ENCODE measurements around the gene SMCO4.

SMCO4 gene

DNA sequence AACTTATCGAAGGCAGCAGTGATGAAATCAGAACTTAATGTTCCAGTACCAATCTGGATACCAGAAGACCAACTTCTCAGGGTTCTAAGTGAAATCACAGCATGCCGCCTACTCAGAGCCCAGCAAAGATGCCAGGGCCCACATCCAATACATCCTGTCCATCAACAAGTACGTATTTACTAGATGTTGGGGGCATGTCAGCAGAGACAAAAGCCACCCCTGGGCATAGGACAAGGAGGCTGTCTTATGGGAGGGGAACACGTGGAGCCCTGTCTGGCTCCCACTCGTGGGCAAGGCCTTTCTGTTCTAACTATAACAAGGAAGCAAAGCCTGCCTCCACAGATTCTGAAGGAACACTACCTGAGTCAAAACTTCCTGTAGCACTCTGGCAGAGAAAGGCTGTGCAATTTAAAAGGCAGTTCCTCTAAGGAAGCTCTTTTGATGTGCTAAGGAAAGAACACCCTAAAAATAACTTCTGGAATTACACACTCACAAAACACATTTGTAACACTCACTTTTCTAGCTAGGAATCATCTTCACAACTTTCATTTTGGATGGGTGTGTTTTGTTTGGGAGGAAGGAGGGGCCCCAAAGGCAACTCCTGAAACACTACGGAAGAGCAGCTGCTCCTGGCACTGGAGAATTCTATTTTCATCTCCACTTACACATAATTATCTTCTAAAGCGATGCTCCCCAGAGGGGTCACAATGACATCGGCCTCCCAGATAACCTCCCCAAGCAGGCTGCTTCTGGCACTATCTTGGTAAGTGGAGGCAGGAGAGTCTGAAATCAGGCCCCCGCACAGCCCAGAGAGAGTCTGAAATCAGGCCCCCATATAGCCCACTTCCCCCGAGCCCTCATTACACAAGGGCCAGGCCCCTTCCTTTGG is 14.2 kb downstream of the SMCO4 start:
- no peak for DNase-seq (ENCODE audit: low read depth)

DNA sequence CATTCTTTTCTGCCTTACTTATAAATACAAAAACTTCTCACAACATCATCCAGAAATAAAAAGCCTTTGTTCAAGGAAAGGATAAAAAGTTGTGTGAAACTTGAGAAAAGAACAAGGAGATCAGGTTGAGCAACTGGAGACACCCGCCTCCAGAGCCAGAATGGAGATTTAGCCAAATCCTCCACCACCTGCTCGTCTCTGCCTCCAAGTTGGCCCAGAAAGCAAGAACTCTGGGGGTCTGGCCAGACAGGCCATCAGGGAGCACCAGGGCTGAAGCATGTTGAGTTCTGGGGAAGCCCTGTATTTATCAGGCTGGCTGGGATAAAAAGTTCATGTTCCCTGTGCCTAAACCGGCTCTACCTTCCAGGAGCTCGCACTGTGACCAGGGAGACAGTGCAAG is 14.9 kb downstream of the SMCO4 start:
- DNase-seq (ENCODE audit: low read depth), result no peak

DNA sequence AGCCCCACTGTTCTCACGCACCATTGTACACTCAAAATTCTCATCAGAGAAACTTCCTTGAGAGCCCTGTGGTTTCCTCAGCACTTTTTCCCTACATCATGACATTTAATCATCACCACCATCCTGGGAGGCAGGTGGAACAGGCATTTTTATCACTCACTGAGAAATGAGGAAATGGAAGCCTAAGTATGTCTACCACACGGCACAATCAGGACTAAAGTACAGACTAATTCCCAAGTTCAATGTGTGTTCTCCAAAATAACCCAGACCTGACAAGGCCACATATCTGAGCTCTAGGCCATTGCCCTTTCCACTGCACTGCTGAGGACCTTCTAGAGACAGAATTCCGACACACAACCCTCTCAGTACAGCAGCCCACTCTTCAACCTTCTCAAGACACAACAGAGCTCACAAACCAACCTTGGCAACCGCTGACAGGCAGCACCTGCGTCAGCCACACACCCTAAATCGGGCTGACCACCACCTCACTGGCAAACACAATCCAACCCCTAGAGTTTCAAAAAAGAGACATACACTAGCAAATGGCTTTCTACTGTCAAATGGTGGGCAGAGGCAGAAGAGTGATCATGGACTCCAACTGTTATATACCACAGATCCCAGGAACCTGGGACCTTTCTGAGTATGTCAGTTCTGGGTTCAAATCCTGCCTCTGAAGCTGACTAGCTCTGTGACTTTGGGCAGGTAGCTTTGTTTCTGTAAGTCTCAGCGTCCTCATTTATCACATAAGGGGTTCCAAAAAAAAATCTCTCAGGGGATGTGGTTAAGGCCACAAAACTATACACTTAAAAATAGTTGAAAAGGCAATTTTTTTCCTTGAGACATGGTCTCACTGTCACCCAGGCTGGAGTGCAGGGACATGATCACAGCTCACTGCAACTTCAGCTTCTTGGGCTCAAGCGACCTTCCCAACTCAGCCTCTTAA is 16.3 kb downstream of the SMCO4 start:
- no peak for DNase-seq (ENCODE audit: low read depth)

DNA sequence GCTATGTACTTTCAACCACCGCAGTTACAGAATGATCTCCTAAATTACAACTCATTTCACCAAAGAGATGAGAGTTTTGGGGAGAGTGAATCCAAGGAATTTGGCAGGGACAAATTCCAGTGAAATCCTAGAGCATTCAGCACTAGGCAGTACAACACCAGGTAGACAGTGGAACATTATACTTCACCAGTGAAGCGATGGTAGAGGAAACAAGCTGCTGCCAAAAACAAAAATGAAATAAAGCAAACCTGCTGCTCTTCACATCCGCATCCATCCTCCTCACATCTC is 16.9 kb downstream of the SMCO4 start:
- DNase-seq (ENCODE audit: low read depth), result no peak

DNA sequence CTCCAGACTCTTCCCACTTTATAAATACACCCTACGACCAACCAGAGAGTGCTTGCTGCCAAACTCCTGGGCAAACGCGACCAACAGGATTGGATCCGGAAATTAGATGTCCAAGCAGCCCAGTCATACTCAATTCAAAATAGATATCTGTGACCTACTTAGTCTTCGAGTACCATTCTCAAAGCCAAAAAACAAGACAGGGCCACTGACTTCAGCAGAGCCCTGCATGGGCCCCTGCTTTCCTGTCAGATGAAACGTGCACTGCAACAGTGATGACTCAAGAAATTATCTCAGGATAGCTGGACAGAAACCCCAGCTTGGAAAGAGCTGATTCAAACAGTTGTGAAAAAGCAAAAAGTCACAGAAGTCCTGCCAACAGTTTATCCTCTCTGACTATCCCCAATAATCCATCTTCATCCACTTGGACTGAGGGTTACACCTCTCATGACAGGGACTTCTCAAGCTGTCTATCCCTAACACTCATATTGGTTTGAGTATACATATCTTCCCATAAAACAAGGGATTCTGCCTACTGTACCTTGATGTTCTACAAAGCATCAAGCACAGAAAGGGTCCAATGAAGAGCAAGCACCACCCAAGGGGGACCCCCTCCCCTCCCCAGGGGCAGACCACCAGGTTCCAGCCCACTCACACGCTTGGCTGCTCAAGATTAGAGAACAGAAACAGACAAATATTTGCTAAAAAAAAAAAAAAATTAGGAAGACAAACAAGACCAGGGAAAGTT is 17.4 kb downstream of the SMCO4 start:
- DNase-seq (ENCODE audit: low read depth), result no peak

DNA sequence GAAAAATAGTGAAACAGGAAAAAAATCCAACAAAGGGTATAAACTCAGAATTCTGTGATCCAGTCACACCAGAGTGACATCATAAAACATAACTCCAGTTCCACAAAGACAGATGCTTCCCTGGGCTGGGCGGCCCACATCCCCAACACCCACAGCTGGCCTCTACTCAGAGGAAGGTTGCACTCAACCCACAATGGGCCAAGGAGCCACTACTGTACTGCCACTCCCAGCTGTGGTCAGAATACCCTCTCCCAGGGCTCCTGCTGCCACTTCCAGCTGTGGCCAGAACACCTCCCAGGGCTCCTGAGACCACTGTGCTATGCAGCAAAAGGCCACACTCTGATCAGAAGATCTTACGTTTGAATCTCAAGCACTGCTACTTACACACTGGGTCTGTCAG is 18.3 kb downstream of the SMCO4 start:
- DNase-seq (ENCODE audit: low read depth), result no peak

DNA sequence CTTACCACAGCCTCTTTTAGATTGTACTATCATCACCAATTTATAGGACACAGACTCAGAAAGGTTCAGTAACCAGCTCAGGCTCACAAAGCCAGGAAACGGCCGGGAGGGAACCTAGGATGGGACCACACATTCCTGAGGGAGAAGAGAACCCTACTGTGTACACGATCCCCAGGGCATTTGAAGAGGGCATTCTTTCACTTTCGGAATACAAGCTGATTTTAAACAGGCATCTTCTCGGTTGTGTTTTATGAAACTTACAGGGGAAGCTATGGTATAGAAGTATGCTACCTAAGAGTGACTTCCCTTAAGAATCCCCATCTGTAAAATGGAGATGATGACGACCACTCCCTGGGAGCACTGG is 19.0 kb downstream of the SMCO4 start:
- DNase-seq (ENCODE audit: low read depth), result no peak

DNA sequence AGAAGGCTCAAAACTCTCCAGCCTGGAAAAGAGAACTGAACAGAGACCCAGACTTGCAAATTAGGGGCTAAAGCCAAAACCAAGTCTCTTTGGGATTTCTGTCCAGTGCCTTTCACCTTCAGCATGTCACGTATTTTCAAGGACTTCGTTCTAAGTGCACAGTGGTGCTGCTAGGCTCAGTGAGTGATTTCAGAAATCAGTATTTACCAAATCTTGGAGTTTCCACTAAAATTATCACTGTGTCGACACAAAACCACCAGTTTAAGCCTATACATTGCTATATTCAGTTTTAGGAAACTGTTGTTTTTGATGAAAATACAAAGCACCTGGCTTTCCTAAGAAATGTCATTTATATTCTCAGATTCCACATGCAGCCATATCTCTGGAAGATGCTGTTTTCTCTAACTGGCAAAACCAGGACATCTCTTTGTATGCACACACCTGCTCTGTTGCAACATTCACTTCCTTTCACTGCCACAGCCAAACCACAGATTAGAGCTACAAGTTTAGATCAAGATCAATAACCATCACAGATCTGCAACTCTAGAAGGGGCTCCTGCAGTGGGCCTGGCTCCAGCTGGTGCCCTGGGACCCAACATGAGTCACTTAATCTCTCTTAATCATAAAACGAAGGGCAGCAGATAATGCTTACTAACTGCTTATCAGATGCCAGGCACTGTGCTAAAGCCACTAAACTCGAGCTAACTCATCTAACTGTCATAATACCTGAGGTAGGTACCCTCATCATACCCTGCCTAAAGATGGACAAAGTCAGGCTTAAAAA is 22.3 kb downstream of the SMCO4 start:
- no peak for DNase-seq (ENCODE audit: low read depth)

DNA sequence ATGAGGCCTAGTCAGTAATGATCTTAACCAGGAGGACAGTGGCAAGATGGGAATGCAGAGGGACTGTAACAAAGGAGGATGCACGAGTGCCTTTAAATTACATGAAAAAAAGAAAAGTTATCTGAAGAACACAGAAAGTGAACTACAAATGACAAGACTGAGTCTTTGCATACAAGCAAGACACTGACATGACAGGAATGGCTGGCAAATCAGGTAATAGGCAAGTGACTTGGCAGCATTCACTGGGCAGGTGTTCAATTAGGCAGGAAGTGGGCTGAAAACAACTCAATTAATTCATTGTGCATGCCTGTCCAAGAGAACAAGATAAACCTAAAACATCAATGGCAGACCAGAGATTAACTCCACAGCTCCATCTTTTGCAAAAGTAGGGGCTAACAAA is 24.0 kb downstream of the SMCO4 start:
- no peak for DNase-seq (ENCODE audit: low read depth)

DNA sequence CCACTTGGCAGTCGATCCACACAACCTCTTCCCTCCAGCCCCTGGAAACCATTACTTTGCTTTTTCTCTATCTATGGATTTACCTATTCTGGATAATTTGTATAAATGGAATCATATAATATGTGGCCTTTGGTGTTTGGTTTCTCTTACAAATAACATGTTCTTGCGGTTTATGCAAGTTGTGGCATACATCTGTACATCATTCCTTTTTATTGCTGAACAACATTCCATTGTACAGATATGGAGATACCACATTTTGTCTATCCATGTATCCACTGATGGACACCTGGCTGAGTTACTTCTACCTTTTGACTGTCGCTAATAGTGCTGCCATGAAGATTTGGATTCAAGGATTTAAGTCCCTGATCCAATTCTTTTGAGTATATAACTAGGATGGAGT is 25.1 kb downstream of the SMCO4 start:
- DNase-seq (ENCODE audit: low read depth), result no peak

DNA sequence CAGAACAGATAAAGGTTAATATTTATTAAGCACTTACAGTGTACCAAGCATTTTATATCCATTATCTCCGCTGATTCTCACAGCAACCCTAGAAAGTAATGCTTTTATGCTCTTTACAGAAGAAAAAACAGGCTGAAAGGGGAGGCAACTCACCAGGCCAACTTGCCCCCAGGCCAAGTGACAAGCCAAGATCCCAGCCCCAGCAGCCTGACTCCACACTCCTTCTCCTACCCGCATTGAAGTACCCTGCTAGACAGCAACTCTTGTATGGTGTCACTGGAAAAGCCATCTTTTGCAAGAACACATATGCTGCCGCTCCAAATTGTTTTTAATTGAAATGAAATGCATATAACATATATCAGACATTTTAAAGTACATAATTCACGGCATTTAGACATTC is 25.6 kb downstream of the SMCO4 start:
- no peak for DNase-seq (ENCODE audit: low read depth)

DNA sequence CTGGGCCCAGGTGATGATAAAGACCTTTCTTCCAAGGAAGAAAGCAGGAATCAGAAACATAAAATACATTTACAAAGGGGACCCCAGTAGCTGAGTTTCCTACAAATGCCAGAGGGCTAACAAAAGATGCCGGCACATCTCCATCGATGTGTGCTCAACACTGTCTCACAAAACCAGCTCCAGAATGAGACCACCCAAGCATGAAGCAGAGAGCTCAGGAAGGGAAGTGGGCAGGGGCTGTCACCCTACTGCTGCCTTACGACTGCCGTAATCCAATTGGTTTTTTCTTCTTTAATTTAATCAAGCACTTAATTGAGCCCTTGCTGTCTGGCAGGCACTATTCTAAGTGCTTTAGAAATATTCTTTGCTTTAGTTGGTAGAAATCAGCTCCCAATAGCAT is 26.1 kb downstream of the SMCO4 start:
- no peak for DNase-seq (ENCODE audit: low read depth)

DNA sequence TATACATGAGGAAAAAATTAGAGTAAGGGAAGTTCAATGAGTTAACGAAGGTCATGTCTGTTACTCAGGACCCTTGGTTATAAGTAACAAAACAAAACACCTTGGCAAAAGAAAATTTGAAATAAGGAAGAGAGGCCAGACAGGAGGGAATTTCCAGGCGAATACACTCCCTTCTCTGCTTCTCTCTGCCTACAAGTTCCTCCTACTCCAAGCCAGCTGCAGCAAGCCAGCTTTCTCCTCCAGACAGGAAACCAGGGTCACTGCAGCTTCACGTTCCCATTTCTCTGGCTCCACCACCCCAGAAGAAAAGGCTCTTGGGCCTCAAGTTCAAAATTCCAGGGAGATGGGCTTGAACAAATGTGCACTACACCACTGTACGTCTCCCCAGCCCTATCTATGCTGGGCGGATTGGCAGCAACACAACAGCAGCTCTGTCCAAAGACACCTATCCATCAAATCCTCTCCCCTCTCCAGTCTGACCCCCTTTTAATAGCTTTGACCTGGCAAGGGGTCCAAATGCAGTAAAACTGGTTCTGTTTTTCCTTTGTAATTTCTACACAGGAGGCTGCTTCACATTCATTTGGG is 27.7 kb downstream of the SMCO4 start:
- no peak for DNase-seq (ENCODE audit: low read depth)

DNA sequence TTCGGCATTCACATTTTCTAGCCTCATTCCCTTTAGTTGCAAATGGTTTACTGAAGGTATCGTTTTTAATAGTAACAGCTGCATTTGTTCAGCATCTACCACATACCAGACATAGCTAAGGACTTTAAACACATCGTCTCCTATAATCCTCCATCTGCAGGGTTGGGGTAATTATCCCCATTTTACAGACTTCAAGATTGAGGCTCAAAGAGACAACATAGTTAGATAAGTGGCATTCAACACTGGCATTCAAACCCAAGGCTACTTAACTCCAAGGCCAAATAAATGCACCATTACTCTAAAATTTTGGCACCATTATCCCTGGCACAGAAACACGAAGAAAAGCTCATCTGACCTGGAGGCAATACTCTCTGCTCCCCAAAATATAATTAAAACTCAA is 28.5 kb downstream of the SMCO4 start:
- no peak for DNase-seq (ENCODE audit: low read depth)

DNA sequence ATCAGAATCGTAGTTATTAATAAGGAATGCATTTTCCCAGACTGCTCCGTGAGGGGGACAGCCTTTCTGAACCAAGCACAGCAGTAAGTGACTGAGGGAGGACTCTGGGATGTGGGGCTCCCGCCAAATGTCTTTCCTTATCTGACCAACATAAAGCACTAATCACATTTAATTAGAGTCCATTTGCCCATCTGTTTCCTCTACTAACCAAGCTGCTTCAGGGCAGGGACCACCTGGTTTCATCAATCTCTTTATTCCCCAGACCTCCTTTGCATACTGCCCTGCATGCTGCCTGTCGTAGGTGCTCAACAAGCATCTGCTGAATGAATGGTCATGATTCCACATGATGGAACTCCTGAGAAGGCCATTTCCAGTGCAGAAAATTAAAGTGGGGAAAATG is 29.4 kb downstream of the SMCO4 start:
- DNase-seq (ENCODE audit: low read depth), result no peak

DNA sequence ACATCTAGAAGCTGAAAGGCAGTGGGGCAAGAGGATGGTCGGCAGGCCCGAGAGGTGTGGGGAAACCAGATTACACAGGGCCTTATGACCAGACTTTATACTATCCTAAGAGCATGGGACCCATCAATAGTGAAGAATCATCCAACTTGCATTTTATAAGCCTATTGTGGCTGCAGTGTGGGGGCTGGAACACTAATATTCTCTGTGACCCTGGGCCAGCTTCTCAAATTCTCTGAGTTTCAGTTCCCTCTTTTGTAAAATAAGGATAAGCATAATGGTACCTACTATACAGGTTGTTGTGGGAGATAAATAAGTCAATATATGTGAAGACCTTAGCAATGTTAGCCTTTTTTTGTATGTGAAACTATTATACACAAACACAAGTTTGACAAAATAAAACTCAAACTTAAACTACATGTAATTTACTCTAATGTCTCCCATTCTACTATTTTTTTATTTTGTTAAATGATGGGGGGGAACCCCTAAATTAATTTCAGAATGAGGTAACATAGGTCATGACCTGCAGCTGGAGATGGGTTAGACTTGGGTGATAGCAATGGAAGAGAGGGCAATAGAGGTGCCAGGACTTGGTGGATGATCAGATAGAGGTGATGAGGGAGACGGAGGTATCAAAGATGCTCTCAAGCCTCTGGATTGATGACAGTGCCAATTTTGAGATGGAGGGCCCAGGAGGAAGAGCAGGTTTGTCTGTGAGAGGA is 30.1 kb downstream of the SMCO4 start:
- no peak for DNase-seq (ENCODE audit: low read depth)

DNA sequence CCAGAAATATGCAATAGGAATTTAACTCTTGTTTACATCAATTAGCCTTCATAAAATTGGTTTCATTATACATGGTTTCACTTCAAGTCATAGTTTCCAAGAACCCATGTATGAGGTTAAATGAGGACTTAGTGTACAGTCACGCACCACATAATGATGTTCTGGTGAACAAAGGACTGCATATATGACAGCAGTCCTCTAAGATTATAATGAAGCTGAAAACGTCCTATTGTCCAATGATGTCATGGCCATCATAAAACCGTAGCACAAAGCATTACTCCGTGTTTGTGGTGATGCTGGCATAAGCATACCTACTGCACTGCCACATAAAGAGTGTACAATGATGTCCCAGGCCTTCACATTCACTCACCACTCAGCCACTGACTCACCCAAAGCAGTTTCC is 31.1 kb downstream of the SMCO4 start:
- no peak for DNase-seq (ENCODE audit: low read depth)

DNA sequence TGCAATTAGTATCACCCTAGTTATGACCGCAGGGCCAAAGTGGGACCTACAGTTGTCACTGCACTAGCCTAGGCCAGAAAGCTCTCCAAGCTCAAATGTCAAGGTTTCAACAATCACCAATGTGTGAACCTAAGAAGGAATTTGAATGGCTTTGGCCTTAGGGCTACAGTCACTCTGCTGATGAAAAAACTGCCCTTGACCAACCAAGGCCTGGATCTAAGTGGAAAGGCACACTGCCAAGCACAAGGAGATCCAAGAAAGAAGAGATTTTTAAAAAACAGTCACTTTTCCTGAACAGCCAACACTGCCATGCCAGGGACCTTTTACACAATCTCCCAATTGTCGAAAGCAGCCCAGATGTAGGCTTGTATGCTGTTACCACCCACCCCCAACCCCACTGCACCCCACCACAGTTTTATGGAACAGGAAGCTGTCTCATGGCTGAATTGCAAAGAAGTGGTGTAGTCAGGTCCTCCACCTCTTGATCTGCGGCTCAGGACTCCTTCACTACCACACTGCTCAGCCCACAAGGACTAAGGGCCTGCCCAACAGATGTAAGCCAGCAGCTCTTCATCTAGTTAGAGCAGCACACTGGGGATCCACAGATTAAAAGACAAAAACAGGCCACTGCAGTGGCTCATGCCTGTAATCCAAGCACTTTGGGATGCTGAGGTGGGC is 32.9 kb downstream of the SMCO4 start:
- no peak for DNase-seq (ENCODE audit: low read depth)

DNA sequence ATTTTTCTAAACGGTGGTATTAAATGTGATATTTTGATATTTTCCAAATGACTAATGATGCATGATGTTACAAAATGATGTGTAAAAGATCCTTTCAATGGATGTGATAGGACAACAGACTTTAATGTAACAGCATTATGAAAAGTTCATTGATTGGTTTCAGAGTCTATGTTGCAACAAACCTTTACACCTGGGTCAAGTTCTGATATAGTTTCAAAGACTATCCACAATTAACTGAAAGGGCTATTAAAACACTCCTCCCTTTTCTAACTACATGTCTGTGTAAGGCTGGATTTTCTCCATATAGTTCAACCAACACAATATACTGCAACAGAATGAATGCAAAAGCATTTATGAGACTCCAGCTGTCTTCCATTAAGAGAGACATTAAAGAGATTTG is 35.7 kb downstream of the SMCO4 start:
- DNase-seq (ENCODE audit: low read depth), result no peak

DNA sequence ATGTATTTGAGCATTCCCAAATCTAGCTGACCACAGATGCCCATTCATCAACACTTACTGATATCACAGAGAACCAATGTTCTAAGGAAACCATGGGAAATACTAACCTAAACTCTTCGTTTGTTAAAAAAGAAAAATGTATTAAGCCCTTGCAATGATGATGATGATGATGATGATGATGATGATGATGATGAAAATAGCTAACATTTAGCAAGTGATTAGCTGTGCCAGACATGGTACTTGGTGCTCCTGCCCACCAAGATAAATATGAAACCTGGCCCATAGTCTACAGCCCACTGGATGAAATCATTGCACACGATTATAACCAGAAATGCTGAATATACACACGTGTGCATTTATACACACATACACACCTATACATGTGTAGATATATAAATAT is 37.5 kb downstream of the SMCO4 start:
- DNase-seq (ENCODE audit: low read depth), result no peak

Measured in fibroblast of the conjunctiva (primary cell).